HEK293 (cell line): Measurements from ENCODE around the gene SMTN.

ENCODE experiments used
- MYNN ChIP-seq: fragments of 450-650 bp; formaldehyde crosslinking; IDR thresholded peaks from 2 replicates; pipeline ENCODE4 v1.5.1; 2016; ENCODE audit warnings: missing biosample characterization, missing genetic modification characterization, borderline replicate concordance
- ZBTB7A ChIP-seq: fragments of 450-650 bp; formaldehyde crosslinking; IDR thresholded peaks from 2 replicates; pipeline ENCODE4 v1.5.1; 2016; ENCODE audit warnings: low read depth, missing biosample characterization, missing genetic modification characterization
- ZFHX2 ChIP-seq: fragments of 450-650 bp; formaldehyde crosslinking; conservative IDR thresholded peaks from 2 replicates; pipeline ENCODE4 v1.5.1; 2016; ENCODE audit warnings: missing biosample characterization, missing genetic modification characterization
- ZFP3 ChIP-seq: fragments of 450-650 bp; formaldehyde crosslinking; IDR thresholded peaks from 2 replicates; pipeline ENCODE4 v1.5.1; 2016; ENCODE audit warnings: low read depth, missing biosample characterization, missing genetic modification characterization
- ZFP37 ChIP-seq: fragments of 450-650 bp; formaldehyde crosslinking; IDR thresholded peaks from 2 replicates; pipeline ENCODE4 v1.5.1; 2016; ENCODE audit warnings: missing biosample characterization, missing genetic modification characterization
- ZNF146 ChIP-seq: fragments of 450-650 bp; formaldehyde crosslinking; IDR thresholded peaks from 2 replicates; pipeline ENCODE4 v1.5.1; 2016; ENCODE audit warnings: missing biosample characterization, missing genetic modification characterization
- ZNF2 ChIP-seq: fragments of 450-650 bp; formaldehyde crosslinking; IDR thresholded peaks from 2 replicates; pipeline ENCODE4 v1.5.1; 2016; ENCODE audit warnings: missing biosample characterization, missing genetic modification characterization
- ZNF24 ChIP-seq: fragments of 450-650 bp; formaldehyde crosslinking; IDR thresholded peaks from 2 replicates; pipeline ENCODE4 v1.5.1; 2016; ENCODE audit warnings: missing biosample characterization, missing genetic modification characterization
- ZNF341 ChIP-seq: fragments of 450-650 bp; formaldehyde crosslinking; IDR thresholded peaks from 2 replicates; pipeline ENCODE4; 2016; ENCODE audit warnings: low read depth, missing biosample characterization, missing genetic modification characterization
- ZNF354C ChIP-seq: fragments of 450-650 bp; formaldehyde crosslinking; IDR thresholded peaks from 2 replicates; pipeline ENCODE4 v1.5.1; 2016; ENCODE audit warnings: missing biosample characterization, missing genetic modification characterization, low read depth, borderline replicate concordance
- ZNF37A ChIP-seq: fragments of 450-650 bp; IDR thresholded peaks from 2 replicates; pipeline ENCODE4 v1.5.1; 2018; ENCODE audit warnings: missing biosample characterization, missing genetic modification characterization
- ZNF391 ChIP-seq: fragments of 450-650 bp; formaldehyde crosslinking; IDR thresholded peaks from 2 replicates; pipeline ENCODE4 v1.5.1; 2016; ENCODE audit warnings: low read depth, missing biosample characterization, missing genetic modification characterization, borderline replicate concordance
- ZNF423 ChIP-seq: fragments of 450-650 bp; formaldehyde crosslinking; IDR thresholded peaks from 2 replicates; pipeline ENCODE4 v1.5.1; 2016; ENCODE audit warnings: missing biosample characterization, missing genetic modification characterization
- ZNF501 ChIP-seq: fragments of 450-650 bp; formaldehyde crosslinking; IDR thresholded peaks from 2 replicates; pipeline ENCODE4 v1.5.1; 2016; ENCODE audit warnings: missing biosample characterization, missing genetic modification characterization
- ZNF560 ChIP-seq: fragments of 450-650 bp; formaldehyde crosslinking; IDR thresholded peaks from 2 replicates; pipeline ENCODE4 v1.5.1; 2017; ENCODE audit warnings: missing biosample characterization, missing genetic modification characterization, borderline replicate concordance
- TF ChIP-seq, protein P1 (sequence below): fragments of 450-650 bp; formaldehyde crosslinking; IDR thresholded peaks from 2 replicates; pipeline ENCODE4 v1.5.1; 2016; ENCODE audit warnings: missing biosample characterization, missing genetic modification characterization
- TF ChIP-seq, protein P2 (sequence below): fragments of 450-650 bp; IDR thresholded peaks from 2 replicates; pipeline ENCODE4 v1.5.1; 2018; ENCODE audit warnings: missing biosample characterization, mild to moderate bottlenecking, missing genetic modification characterization
- TF ChIP-seq, protein P3 (sequence below): fragments of 450-650 bp; formaldehyde crosslinking; IDR thresholded peaks from 2 replicates; pipeline ENCODE4 v1.5.1; 2016; ENCODE audit warnings: missing biosample characterization, missing genetic modification characterization, borderline replicate concordance
- TF ChIP-seq, protein P4 (sequence below): fragments of 450-650 bp; formaldehyde crosslinking; IDR thresholded peaks from 2 replicates; pipeline ENCODE4 v1.5.1; 2016; ENCODE audit warnings: missing biosample characterization, missing genetic modification characterization

SMTN gene

DNA sequence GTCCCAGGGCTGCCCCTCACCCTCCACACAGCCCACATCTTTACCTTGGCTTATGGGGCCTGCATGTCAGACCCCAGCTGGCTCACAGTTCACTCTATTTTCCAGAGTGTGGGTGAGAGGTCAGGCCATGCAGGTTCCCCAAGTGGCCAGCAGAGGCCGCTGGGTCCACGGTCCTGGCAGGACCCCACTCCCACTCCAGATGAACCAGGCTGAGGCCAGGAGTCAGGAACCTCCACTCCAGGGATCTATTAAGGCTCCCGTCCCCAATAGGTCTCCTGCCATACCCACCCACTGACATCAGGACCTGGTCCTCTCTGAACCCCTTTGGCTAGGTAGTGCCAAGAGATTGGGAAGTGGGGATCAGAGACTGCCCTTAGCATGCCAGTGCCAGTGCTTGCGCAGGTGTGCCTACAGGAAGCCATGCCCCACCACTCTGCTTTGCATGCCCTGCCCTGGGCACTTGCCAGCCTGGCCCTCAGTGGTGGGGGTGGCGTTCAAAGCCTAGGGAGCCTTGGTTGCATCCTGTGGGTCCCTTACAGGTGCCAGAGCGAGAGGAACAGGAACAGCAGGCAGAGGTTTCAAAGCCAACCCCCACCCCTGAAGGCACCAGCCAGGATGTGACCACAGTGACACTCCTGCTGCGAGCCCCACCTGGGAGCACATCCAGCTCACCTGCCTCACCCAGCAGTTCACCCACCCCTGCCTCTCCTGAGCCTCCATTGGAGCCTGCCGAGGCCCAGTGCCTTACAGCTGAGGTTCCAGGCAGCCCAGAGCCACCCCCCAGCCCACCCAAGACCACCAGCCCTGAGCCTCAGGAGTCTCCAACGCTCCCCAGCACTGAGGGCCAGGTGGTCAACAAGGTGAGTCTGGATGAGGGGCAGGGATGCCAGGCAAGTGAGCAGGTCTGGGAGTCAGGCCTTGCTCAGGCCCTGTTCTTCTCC, 8.3 kb downstream of the SMTN start (continued):
- TF ChIP-seq, protein P1, sequence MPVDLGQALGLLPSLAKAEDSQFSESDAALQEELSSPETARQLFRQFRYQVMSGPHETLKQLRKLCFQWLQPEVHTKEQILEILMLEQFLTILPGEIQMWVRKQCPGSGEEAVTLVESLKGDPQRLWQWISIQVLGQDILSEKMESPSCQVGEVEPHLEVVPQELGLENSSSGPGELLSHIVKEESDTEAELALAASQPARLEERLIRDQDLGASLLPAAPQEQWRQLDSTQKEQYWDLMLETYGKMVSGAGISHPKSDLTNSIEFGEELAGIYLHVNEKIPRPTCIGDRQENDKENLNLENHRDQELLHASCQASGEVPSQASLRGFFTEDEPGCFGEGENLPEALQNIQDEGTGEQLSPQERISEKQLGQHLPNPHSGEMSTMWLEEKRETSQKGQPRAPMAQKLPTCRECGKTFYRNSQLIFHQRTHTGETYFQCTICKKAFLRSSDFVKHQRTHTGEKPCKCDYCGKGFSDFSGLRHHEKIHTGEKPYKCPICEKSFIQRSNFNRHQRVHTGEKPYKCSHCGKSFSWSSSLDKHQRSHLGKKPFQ, result no peak
- TF ChIP-seq ZFHX2 (tag by site-specific recombination) (0 out of 2 replicates have a peak, but pooled peaks have one; percentile 24), ZNF24 (tag by site-specific recombination) (no peak), ZFP3 (tag by site-specific recombination) (no peak), ZNF560 (tag by site-specific recombination) (no peak), ZNF146 (tag by site-specific recombination) (no peak), MYNN (tag by site-specific recombination) (no peak), ZBTB7A (tag by site-specific recombination) (no peak), ZNF391 (tag by site-specific recombination) (no peak), ZNF423 (tag by site-specific recombination) (no peak), ZNF501 (no peak), ZNF341 (tag by site-specific recombination) (no peak), ZNF37A (tag by site-specific recombination) (no peak), ZNF2 (tag by site-specific recombination) (no peak), ZNF354C (tag by site-specific recombination) (no peak), ZFP37 (tag by site-specific recombination) (no peak)
- TF ChIP-seq, protein P2, sequence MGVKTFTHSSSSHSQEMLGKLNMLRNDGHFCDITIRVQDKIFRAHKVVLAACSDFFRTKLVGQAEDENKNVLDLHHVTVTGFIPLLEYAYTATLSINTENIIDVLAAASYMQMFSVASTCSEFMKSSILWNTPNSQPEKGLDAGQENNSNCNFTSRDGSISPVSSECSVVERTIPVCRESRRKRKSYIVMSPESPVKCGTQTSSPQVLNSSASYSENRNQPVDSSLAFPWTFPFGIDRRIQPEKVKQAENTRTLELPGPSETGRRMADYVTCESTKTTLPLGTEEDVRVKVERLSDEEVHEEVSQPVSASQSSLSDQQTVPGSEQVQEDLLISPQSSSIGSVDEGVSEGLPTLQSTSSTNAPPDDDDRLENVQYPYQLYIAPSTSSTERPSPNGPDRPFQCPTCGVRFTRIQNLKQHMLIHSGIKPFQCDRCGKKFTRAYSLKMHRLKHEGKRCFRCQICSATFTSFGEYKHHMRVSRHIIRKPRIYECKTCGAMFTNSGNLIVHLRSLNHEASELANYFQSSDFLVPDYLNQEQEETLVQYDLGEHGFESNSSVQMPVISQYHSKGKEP (tag by site-specific recombination), result no peak
- TF ChIP-seq, protein P3, sequence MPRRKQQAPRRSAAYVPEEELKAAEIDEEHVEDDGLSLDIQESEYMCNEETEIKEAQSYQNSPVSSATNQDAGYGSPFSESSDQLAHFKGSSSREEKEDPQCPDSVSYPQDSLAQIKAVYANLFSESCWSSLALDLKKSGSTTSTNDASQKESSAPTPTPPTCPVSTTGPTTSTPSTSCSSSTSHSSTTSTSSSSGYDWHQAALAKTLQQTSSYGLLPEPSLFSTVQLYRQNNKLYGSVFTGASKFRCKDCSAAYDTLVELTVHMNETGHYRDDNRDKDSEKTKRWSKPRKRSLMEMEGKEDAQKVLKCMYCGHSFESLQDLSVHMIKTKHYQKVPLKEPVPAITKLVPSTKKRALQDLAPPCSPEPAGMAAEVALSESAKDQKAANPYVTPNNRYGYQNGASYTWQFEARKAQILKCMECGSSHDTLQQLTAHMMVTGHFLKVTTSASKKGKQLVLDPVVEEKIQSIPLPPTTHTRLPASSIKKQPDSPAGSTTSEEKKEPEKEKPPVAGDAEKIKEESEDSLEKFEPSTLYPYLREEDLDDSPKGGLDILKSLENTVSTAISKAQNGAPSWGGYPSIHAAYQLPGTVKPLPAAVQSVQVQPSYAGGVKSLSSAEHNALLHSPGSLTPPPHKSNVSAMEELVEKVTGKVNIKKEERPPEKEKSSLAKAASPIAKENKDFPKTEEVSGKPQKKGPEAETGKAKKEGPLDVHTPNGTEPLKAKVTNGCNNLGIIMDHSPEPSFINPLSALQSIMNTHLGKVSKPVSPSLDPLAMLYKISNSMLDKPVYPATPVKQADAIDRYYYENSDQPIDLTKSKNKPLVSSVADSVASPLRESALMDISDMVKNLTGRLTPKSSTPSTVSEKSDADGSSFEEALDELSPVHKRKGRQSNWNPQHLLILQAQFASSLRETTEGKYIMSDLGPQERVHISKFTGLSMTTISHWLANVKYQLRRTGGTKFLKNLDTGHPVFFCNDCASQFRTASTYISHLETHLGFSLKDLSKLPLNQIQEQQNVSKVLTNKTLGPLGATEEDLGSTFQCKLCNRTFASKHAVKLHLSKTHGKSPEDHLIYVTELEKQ (tag by site-specific recombination), result no peak
- TF ChIP-seq, protein P4, sequence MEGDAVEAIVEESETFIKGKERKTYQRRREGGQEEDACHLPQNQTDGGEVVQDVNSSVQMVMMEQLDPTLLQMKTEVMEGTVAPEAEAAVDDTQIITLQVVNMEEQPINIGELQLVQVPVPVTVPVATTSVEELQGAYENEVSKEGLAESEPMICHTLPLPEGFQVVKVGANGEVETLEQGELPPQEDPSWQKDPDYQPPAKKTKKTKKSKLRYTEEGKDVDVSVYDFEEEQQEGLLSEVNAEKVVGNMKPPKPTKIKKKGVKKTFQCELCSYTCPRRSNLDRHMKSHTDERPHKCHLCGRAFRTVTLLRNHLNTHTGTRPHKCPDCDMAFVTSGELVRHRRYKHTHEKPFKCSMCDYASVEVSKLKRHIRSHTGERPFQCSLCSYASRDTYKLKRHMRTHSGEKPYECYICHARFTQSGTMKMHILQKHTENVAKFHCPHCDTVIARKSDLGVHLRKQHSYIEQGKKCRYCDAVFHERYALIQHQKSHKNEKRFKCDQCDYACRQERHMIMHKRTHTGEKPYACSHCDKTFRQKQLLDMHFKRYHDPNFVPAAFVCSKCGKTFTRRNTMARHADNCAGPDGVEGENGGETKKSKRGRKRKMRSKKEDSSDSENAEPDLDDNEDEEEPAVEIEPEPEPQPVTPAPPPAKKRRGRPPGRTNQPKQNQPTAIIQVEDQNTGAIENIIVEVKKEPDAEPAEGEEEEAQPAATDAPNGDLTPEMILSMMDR (tag by site-specific recombination), result peak; percentile 81
